Stimulated activated CD8-positive, alpha-beta memory T cell treated with anti-CD3 and anti-CD28 coated beads, Interleukin-12 subunit alpha, Interleukin-12 subunit beta, amount 100 ng/mL, for 24 hours (primary cell): Measurements from ENCODE around the gene ACE.

ENCODE experiments used
- DNase-seq: peaks from one replicate; pipeline ENCODE4 v3.0.0-alpha.2; 2020; ENCODE audit errors: extremely low read depth

ACE gene

GRCh38 chr17:63516910-63517824, 40.3 kb downstream of the ACE start:
- DNase-seq: no peak

GRCh38 chr17:63517825-63518534, 41.1 kb downstream of the ACE start:
- no peak for DNase-seq

- DNase-seq: no peak
Observed at GRCh38 chr17:63519116-63519881, 42.4 kb downstream of the ACE start.

- DNase-seq: no peak
Observed at GRCh38 chr17:63519972-63520882, 43.4 kb downstream of the ACE start.

- no peak for DNase-seq
Observed at GRCh38 chr17:63523253-63523855, 46.5 kb downstream of the ACE start, which contains the start of gene KCNH6. TSS of gene KCNH6 (plus strand) at chr17:63523358. CDS start at chr17:63523414, 56 bp downstream.

GRCh38 chr17:63524051-63524450, 47.2 kb downstream of the ACE start:
- no peak for DNase-seq

GRCh38 chr17:63525190-63525946, 48.5 kb downstream of the ACE start:
- DNase-seq: no peak

- DNase-seq: no peak
Observed at GRCh38 chr17:63526861-63527260, 50.0 kb downstream of the ACE start.

GRCh38 chr17:63528183-63528582, 51.3 kb downstream of the ACE start:
- no peak for DNase-seq

GRCh38 chr17:63529711-63530556, 53.1 kb downstream of the ACE start:
- no peak for DNase-seq

GRCh38 chr17:63530557-63531021, 53.7 kb downstream of the ACE start:
- no peak for DNase-seq

GRCh38 chr17:63531022-63531965, 54.4 kb downstream of the ACE start:
- DNase-seq: no peak

GRCh38 chr17:63533433-63534077, 56.7 kb downstream of the ACE start:
- DNase-seq: no peak

- DNase-seq: no peak
Observed at GRCh38 chr17:63534078-63534570, 57.3 kb downstream of the ACE start.

- no peak for DNase-seq
Observed at GRCh38 chr17:63534816-63535455, 58.1 kb downstream of the ACE start.

- DNase-seq: no peak
Observed at GRCh38 chr17:63535640-63536039, 58.8 kb downstream of the ACE start.
